ENCODE data around the gene DCLRE1B.

The DCLRE1B gene

GRCh38 chr1:113904674-113905434, at the start of gene DCLRE1B, which contains the start of gene AP4B1:
TSS of gene DCLRE1B (plus strand) at chr1:113905326. CDS start at chr1:113905587, 261 bp downstream.
TSS of gene AP4B1 (minus strand) at chr1:113904799. CDS start at chr1:113904717, 82 bp downstream.
- no peaks in the 10 kb centered on the region for H3K27me3 Mint-ChIP-seq (ENCODE audit: low read depth)
- H3K4me3 Mint-ChIP-seq = peak within 1 kb of the TSS; percentile 89
- peak within 1 kb of the TSS; percentile 93 for H3K27ac Mint-ChIP-seq
- no peaks in the 10 kb centered on the region for H3K9me3 Mint-ChIP-seq
- H3K36me3 Mint-ChIP-seq (ENCODE audit: low read depth) = peaks cover 31% of the 10 kb centered on the region
- H3K4me1 Mint-ChIP-seq (ENCODE audit: low read depth) = peaks cover 45% of the 10 kb centered on the region

GRCh38 chr1:113855630-113856400, 49.3 kb upstream of the DCLRE1B start:
- peaks cover 21% of the 10 kb centered on the region for H3K4me1 Mint-ChIP-seq (ENCODE audit: low read depth)
- peaks cover 45% of the 10 kb centered on the region for H3K36me3 Mint-ChIP-seq (ENCODE audit: low read depth)
- no peaks in the 10 kb centered on the region for H3K27me3 Mint-ChIP-seq (ENCODE audit: low read depth)
- H3K9me3 Mint-ChIP-seq = no peaks in the 10 kb centered on the region
- no peak overlapping the region for H3K27ac Mint-ChIP-seq
- no peak overlapping the region for H3K4me3 Mint-ChIP-seq

GRCh38 chr1:113856401-113856790, 48.7 kb upstream of the DCLRE1B start:
- Mint-ChIP-seq H3K36me3 (ENCODE audit: low read depth) (peaks cover 46% of the 10 kb centered on the region), H3K27ac (no peak overlapping the region), H3K4me3 (no peak overlapping the region), H3K9me3 (no peaks in the 10 kb centered on the region), H3K4me1 (ENCODE audit: low read depth) (peaks cover 24% of the 10 kb centered on the region), H3K27me3 (ENCODE audit: low read depth) (no peaks in the 10 kb centered on the region)

GRCh38 chr1:113857776-113858175, 47.4 kb upstream of the DCLRE1B start:
- Mint-ChIP-seq H3K36me3 (ENCODE audit: low read depth) (peaks cover 47% of the 10 kb centered on the region), H3K4me1 (ENCODE audit: low read depth) (peaks cover 33% of the 10 kb centered on the region), H3K4me3 (no peak overlapping the region), H3K9me3 (no peaks in the 10 kb centered on the region), H3K27ac (no peak overlapping the region), H3K27me3 (ENCODE audit: low read depth) (no peaks in the 10 kb centered on the region)

GRCh38 chr1:113858418-113858817, 46.7 kb upstream of the DCLRE1B start:
- peaks cover 37% of the 10 kb centered on the region for H3K4me1 Mint-ChIP-seq (ENCODE audit: low read depth)
- no peak overlapping the region for H3K27ac Mint-ChIP-seq
- H3K27me3 Mint-ChIP-seq (ENCODE audit: low read depth) = no peaks in the 10 kb centered on the region
- H3K36me3 Mint-ChIP-seq (ENCODE audit: low read depth) = peaks cover 51% of the 10 kb centered on the region
- H3K4me3 Mint-ChIP-seq = no peak overlapping the region
- H3K9me3 Mint-ChIP-seq = no peaks in the 10 kb centered on the region

GRCh38 chr1:113858982-113859381, 46.1 kb upstream of the DCLRE1B start:
- Mint-ChIP-seq H3K36me3 (ENCODE audit: low read depth) (peaks cover 52% of the 10 kb centered on the region), H3K27ac (no peak overlapping the region), H3K4me1 (ENCODE audit: low read depth) (peaks cover 40% of the 10 kb centered on the region)

GRCh38 chr1:113859478-113860175, 45.5 kb upstream of the DCLRE1B start:
- Mint-ChIP-seq H3K9me3 (no peaks in the 10 kb centered on the region), H3K4me3 (peak overlapping the region; percentile 45), H3K4me1 (ENCODE audit: low read depth) (peaks cover 36% of the 10 kb centered on the region), H3K36me3 (ENCODE audit: low read depth) (peaks cover 46% of the 10 kb centered on the region), H3K27ac (no peak overlapping the region), H3K27me3 (ENCODE audit: low read depth) (no peaks in the 10 kb centered on the region)

More at GRCh38 chr1:113858982-113859381, 46.1 kb upstream of the DCLRE1B start:
- Mint-ChIP-seq H3K27me3 (ENCODE audit: low read depth) (no peaks in the 10 kb centered on the region), H3K9me3 (no peaks in the 10 kb centered on the region), H3K4me3 (no peak overlapping the region)

- Mint-ChIP-seq H3K4me1 (ENCODE audit: low read depth) (peaks cover 36% of the 10 kb centered on the region), H3K36me3 (ENCODE audit: low read depth) (peaks cover 40% of the 10 kb centered on the region), H3K9me3 (no peaks in the 10 kb centered on the region), H3K27ac (no peak overlapping the region), H3K27me3 (ENCODE audit: low read depth) (no peaks in the 10 kb centered on the region), H3K4me3 (no peak overlapping the region)
Observed at GRCh38 chr1:113860891-113861290, 44.2 kb upstream of the DCLRE1B start.

GRCh38 chr1:113861641-113862040, 43.5 kb upstream of the DCLRE1B start:
- Mint-ChIP-seq H3K27ac (no peak overlapping the region), H3K4me1 (ENCODE audit: low read depth) (peaks cover 38% of the 10 kb centered on the region), H3K27me3 (ENCODE audit: low read depth) (no peaks in the 10 kb centered on the region), H3K36me3 (ENCODE audit: low read depth) (peaks cover 33% of the 10 kb centered on the region), H3K9me3 (no peaks in the 10 kb centered on the region), H3K4me3 (no peak overlapping the region)

GRCh38 chr1:113868387-113869083, 36.6 kb upstream of the DCLRE1B start:
- Mint-ChIP-seq H3K4me3 (peak overlapping the region; percentile 87), H3K27ac (peak overlapping the region; percentile 77), H3K9me3 (no peaks in the 10 kb centered on the region), H3K27me3 (ENCODE audit: low read depth) (no peaks in the 10 kb centered on the region), H3K4me1 (ENCODE audit: low read depth) (peaks cover 49% of the 10 kb centered on the region), H3K36me3 (ENCODE audit: low read depth) (peaks cover 25% of the 10 kb centered on the region)

- no peaks in the 10 kb centered on the region for H3K9me3 Mint-ChIP-seq
- H3K27ac Mint-ChIP-seq = peak overlapping the region; percentile 97
- H3K27me3 Mint-ChIP-seq (ENCODE audit: low read depth) = no peaks in the 10 kb centered on the region
- H3K4me3 Mint-ChIP-seq = peak overlapping the region; percentile 87
- H3K4me1 Mint-ChIP-seq (ENCODE audit: low read depth) = peaks cover 64% of the 10 kb centered on the region
- peaks cover 24% of the 10 kb centered on the region for H3K36me3 Mint-ChIP-seq (ENCODE audit: low read depth)
Observed at GRCh38 chr1:113870778-113871177, 34.3 kb upstream of the DCLRE1B start.

GRCh38 chr1:113871597-113872113, 33.5 kb upstream of the DCLRE1B start, which contains the start of gene PTPN22:
TSS of gene PTPN22 (minus strand) at chr1:113871712.
- Mint-ChIP-seq H3K9me3 (no peaks in the 10 kb centered on the region), H3K4me1 (ENCODE audit: low read depth) (peaks cover 66% of the 10 kb centered on the region), H3K27ac (peak within 1 kb of the TSS; percentile 97), H3K36me3 (ENCODE audit: low read depth) (peaks cover 24% of the 10 kb centered on the region), H3K4me3 (peak within 1 kb of the TSS; percentile 87), H3K27me3 (ENCODE audit: low read depth) (no peaks in the 10 kb centered on the region)

GRCh38 chr1:113872219-113872935, 32.7 kb upstream of the DCLRE1B start:
- Mint-ChIP-seq H3K27me3 (ENCODE audit: low read depth) (no peaks in the 10 kb centered on the region), H3K9me3 (no peaks in the 10 kb centered on the region), H3K4me1 (ENCODE audit: low read depth) (peaks cover 63% of the 10 kb centered on the region), H3K4me3 (peak overlapping the region; percentile 87), H3K27ac (peak overlapping the region; percentile 97), H3K36me3 (ENCODE audit: low read depth) (peaks cover 24% of the 10 kb centered on the region)

Measured in T-helper 1 cell treated with Interleukin-12 subunit alpha and Interleukin-12 subunit beta and Interleukin-4 antibody, amounts not matched to agents 30 μg/mL and 1 μg/mL, for 36 hours (primary cell).